Measurements from ENCODE around the gene GPR39. TPM values are rescaled to one million over a fixed set of nuclear protein-coding genes. Genes with fewer than 3 reads are reported as not detected.
A peak's percentile ranks its signal among the peaks of the same experiment; 100 is the strongest.

The GPR39 gene
- total RNA-seq, 1 experiment from 2014 or later = 5.6 TPM

- DNase-seq (ENCODE audit: low read depth) = no peak
These were observed 4.6 kb upstream of the GPR39 start for GRCh38 chr2:132412021-132412420.

- no peak for DNase-seq (ENCODE audit: low read depth)
These were observed 2.5 kb upstream of the GPR39 start for GRCh38 chr2:132414081-132414480.

DNA sequence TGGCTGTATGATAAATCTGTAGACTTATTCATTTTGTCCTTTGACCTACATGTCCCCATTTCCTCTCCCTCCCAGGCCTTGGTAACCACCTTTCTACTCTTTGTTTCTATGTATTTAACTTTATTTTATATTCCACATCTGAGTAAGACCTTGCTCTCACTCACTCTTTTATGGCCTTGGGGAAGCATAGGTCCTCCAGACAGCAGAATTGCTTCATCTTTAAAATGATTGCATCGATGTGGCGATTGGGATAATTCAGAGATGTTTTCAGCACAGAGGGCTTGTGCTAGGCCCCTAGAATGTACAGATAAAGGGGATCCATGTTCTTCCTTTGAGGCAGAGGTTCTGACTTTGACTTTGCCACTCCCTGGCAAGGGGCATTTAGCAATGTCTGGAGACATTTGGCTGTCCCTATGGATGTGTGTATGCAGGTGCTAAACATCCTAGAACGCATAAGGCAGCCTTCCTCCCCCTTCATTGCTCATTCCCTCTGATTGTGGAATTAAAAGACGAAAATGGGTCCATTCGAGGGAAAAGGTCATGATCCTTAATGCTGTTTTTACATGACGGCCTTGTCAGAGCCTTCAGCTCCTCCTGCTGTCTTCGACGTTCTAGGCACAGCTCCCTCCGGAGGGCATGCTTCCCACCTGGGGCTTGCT, 1.2 kb upstream of the GPR39 start:
- DNase-seq (ENCODE audit: low read depth) = no peak

- DNase-seq (ENCODE audit: low read depth) = peak; percentile 99
These were observed 486 bp upstream of the GPR39 start for GRCh38 chr2:132415915-132416722.

DNA sequence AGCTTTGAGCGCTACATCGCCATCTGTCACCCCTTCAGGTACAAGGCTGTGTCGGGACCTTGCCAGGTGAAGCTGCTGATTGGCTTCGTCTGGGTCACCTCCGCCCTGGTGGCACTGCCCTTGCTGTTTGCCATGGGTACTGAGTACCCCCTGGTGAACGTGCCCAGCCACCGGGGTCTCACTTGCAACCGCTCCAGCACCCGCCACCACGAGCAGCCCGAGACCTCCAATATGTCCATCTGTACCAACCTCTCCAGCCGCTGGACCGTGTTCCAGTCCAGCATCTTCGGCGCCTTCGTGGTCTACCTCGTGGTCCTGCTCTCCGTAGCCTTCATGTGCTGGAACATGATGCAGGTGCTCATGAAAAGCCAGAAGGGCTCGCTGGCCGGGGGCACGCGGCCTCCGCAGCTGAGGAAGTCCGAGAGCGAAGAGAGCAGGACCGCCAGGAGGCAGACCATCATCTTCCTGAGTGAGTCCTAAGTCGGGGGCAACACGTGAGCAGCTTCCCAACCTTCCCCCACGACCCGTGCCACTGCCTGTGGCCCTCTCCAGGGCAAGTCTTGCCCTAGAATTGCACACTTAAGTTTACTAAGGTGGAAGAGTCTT, 928 bp downstream of the GPR39 start:
- no peak for DNase-seq (ENCODE audit: low read depth)

- no peak for DNase-seq (ENCODE audit: low read depth)
These were observed 2.6 kb downstream of the GPR39 start for GRCh38 chr2:132419235-132419634.

GRCh38 chr2:132419941-132420340, 3.3 kb downstream of the GPR39 start:
- no peak for DNase-seq (ENCODE audit: low read depth)

- no peak for DNase-seq (ENCODE audit: low read depth)
These were observed 4.5 kb downstream of the GPR39 start for GRCh38 chr2:132420816-132421805.

GRCh38 chr2:132422736-132423135, 6.1 kb downstream of the GPR39 start:
- no peak for DNase-seq (ENCODE audit: low read depth)

DNA sequence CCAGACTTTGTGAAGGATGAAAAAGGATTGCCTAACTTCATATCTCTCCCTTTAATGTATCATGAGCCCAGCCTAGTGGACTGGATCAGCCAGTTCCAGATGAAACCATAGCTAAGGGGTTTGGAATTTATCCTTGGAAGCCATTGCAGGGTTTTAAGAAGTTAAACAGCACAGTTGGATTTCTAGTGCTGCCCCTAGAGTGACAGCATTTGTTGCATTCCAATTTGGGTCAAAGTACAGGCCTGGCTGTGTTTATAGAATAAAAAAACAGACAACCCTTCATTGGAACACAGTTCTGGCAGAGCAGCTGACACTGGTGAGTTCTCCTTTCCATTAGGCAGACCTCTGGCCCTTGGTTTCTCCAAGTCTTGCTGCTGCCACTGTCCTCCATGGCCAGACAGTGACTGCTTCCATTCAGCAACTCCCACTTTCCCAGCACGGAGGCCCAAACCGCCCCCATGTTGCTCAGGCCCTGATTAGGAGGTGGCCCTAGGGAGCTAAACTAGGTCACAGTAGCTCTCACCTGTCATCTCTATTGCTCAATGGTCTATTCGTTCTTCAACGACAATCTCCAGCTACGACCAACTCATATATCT, 8.0 kb downstream of the GPR39 start:
- DNase-seq (ENCODE audit: low read depth) = no peak

- DNase-seq (ENCODE audit: low read depth) = no peak
These were observed 9.4 kb downstream of the GPR39 start for GRCh38 chr2:132426033-132426432.

- DNase-seq (ENCODE audit: low read depth) = no peak
These were observed 10.1 kb downstream of the GPR39 start for GRCh38 chr2:132426656-132427055.

DNA sequence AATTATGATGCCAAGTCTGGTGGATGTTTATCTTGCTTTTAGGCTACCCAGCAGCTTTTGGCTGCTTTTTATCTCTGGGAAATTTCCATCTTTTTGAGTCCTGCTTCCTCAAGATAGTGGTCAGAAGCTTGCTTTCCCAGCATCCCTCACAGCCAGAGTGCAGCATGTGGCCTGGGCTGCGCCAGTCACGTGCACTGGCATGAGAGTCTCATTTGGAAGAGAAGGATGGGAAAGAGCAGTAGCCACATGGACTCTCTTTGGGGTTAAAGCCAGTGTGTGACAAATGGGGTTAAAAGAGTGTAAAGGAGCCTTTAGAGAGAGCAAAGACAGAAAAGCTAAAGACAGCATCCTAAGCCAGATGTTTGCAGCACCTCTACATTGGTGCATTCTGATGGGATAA, 12.7 kb downstream of the GPR39 start:
- DNase-seq (ENCODE audit: low read depth) = no peak

DNA sequence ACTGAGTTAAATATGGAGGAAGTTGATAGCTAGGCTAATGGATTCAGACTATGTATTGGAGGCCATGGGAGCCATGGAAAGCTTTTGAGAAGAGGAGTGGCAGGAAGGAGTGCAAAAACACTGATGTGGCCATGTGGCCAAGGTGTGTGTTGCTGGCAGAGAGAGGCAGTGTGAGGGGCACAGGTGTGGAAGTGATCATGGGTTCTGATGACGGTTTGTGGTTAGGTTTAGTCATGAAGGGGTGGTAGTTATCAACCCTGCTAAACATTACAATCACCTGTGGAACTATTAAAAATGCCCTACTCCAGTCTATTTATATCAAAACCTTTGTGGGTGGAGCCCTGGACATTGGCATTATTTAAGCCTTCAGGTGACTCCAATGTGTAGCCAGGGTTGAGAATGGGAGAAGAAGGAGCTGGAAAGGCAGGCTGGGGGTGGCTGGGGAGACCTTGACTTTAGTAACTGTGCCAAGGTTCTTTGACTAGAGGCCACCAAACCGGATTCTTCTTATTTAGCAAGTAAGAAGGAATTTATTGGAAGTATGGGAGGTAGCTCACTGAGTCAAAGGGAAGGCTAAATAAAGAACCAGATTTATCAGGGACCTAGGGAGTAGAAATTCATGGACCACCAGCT, 13.5 kb downstream of the GPR39 start:
- no peak for DNase-seq (ENCODE audit: low read depth)

DNA sequence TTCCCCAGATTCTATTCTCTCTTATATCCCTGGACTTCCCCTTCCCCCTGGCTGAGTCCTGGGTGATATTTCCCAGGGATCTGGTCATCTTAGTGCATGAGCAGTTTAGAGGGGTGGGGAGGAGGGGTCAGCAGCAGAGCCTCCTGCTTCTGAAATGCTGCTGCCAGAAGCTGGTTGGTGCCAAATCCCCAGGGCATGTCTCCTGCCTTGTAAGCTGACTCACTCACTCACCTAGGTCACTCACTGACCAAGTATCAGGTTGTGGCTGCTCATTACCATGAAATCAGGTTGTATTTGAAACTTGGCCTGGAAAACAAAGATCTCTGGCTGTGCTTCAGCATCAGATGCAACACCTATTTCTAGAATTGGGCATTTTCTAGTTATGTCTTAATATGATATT, 14.3 kb downstream of the GPR39 start:
- DNase-seq (ENCODE audit: low read depth) = no peak

DNA sequence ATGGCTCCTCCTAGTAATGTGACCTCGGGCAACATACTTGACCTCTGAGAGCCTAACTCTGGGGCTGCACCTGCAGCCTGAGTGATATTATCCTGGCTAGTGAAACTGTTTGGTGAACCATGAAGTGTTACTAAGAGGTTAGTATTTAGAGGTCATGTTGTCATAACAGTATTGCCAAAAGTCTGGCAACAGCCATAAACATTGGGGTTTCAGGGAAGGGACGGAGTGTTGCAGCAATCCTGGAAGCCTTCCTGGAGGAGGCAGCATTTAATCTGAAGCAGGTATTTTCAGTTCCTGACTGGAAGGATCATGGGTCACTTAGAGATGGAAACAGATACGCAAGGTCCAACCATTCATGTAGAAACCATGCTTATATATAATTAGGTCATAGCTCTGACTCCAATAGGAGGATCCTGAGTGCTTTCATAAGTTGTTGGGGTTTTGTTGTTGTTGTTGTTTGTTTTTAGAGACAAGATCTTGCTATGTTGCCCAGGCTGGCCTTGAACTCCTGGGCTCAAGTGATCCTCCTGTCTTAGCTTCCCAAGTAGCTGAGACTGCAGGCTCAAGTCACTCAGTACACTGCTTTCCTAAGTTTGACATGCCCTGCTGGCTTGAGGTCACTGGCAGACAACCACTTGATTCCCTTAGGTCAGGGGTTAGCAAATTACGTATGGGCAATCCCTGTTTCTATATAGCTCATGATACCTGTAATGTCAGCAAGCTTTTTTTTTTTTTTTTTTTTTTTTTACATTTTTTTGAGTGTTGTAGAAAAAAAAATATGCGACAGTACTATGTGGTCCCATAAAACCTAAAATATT, 21.5 kb downstream of the GPR39 start:
- no peak for DNase-seq (ENCODE audit: low read depth)

- DNase-seq (ENCODE audit: low read depth) = peak; percentile 96
These were observed 22.1 kb downstream of the GPR39 start for GRCh38 chr2:132438691-132439090.

DNA sequence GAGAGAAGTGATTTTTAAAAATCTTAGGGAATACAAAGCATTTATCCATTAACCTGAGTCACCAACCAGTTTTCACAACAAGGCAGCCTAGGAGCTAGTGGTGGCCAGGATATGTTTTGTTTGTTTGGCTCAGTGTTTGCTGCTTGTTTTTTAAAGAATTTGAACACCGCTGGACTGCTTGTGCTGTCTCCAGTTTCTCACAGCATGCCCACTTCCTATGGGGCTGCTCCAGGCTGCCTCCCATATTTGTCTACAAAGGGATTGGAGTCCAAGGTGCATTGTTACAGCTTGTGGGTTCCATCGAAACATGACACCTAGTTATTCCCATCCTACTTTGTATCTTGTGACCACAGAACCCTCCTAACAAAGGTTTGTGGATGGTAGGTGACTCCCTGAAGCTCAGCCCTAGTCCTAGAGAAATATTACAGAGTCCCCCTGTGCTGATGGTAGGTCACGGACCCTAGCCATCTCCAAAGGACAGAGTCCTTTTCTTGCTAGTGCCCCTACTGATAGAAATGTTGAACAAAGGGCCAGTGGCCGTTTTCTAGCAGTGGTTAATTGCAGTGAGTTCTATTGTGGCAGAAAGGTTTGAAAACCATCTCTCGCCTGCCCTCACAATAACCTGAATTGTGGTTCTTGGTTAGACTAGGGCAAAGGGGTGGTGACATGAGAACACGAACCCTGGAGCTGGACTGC, 23.2 kb downstream of the GPR39 start:
- peak; percentile 72 for DNase-seq (ENCODE audit: low read depth)

- no peak for DNase-seq (ENCODE audit: low read depth)
These were observed 24.4 kb downstream of the GPR39 start for GRCh38 chr2:132441051-132441450.

Measured in HT1080 (cell line).